Stomach (tissue), 9 donors: ENCODE results near the gene KHDC3L. TPM values are rescaled to one million over a fixed set of nuclear protein-coding genes. Genes with fewer than 3 reads are reported as not detected.

ENCODE experiments used
- DNase-seq, 2 donors: peaks; one replicate each; pipeline versions ENCODE4 v3.0.0 to v3.0.0-alpha.2; 2013 to 2019
- H3K27ac ChIP-seq, 5 donors: fragments of 200-600 bp in 4 of 5; sonication (generic) in 4 of 5; one replicate each; pipeline ENCODE4 v1.5.1; 2013 to 2019; ENCODE audit warnings: mild to moderate bottlenecking in 1 of 5, moderate library complexity in 1 of 5
- H3K27me3 ChIP-seq, 3 donors: fragments of 200-600 bp; sonication (generic); one replicate each; pipeline ENCODE4 v1.5.1; 2017 to 2019; ENCODE audit warnings: mixed run types in 1 of 3
- H3K36me3 ChIP-seq, 4 donors: fragments of 200-600 bp; sonication (generic); 1 replicate in 3 of 4; 2 replicates in 1 of 4; pipeline ENCODE4 v1.5.1; 2016 to 2019
- H3K4me1 ChIP-seq, 4 donors: fragments of 200-600 bp; sonication (generic); one replicate each; pipeline ENCODE4 v1.5.1; 2016 to 2019
- H3K4me3 ChIP-seq, 4 donors: fragments of 200-600 bp; sonication (generic) in 3 of 4; one replicate each; pipeline ENCODE4 v1.5.1; 2016 to 2019; ENCODE audit warnings: mild to moderate bottlenecking in 1 of 4
- H3K9me3 ChIP-seq, 4 donors: fragments of 200-600 bp; sonication (generic); one replicate each; pipeline ENCODE4 v1.5.1; 2016 to 2019
- CTCF ChIP-seq, 7 experiments: fragments of 450-650 bp in 4 of 7; fragments of 200-600 bp in 3 of 7; sonication (generic) in 3 of 7; IDR thresholded peaks; one replicate each; pipeline ENCODE4 v1.5.1; 2016 to 2019; ENCODE audit warnings: antibody characterized with exemption in 7 of 7, control low read depth in 2 of 7, mild to moderate bottlenecking in 1 of 7
- EP300 ChIP-seq: sonication (generic); formaldehyde crosslinking; IDR thresholded peaks from one replicate; pipeline ENCODE4 v1.6.1; 2017; ENCODE audit warnings: antibody characterized with exemption
- POLR2A ChIP-seq, 4 donors: fragments of 450-650 bp; IDR thresholded peaks; one replicate each; pipeline ENCODE4 v1.6.1; 2016; ENCODE audit warnings: antibody characterized with exemption in 4 of 4, control low read depth in 2 of 4, mild to moderate bottlenecking in 1 of 4, moderate library complexity in 1 of 4
- POLR2AphosphoS5 ChIP-seq, 3 donors: sonication (generic); formaldehyde crosslinking; IDR thresholded peaks; one replicate each; pipeline ENCODE4 v1.6.1; 2016; ENCODE audit warnings: antibody characterized with exemption in 3 of 3
- WGBS, 5 donors: extraction: QIAGEN DNeasy Blood & Tissue Kit in 3 of 5; methylation state at CpG; one replicate each; pipeline versions ENCODE4 v1.1.5 to v1.1.7; 2013 to 2018; 5-methylcytosine and 5-hydroxymethylcytosine counted together
- intact Hi-C: fragments of 100-400 bp; cut with DNase I; formaldehyde crosslinking; loops from one replicate; pipeline ENCODE4 v1.15.1; 2023; ENCODE audit warnings: low total_unique reads
- polyA plus RNA-seq, 3 donors: library from polyadenylated mRNA; stranded (reverse); fragments of 200-250 nt; gene quantifications; one replicate each; pipeline ENCODE4 v1.2.3, GENCODE V29; 2013
- total RNA-seq, 5 donors: library from RNA; depleted of rRNA; stranded (reverse); fragments of >200 nt; gene quantifications; one replicate each; pipeline versions ENCODE4 v1.1.0 to v1.2.3, GENCODE V29; 2014 to 2016
- donor health status: healthy with polysubstance abuse.
- donor health status: Bipolar disorder and iron deficiency.
- donor health status: healthy.

Gene KHDC3L
- total and polyA plus RNA-seq, 8 donors: not detected

GRCh38 chr6:73364549-73364948, 2.1 kb downstream of the KHDC3L start:
- TF ChIP-seq CTCF (IDR thresholded peaks at IDR 0.05) (no peak), POLR2AphosphoS5 (IDR thresholded peaks at IDR 0.05) (no peak), EP300 (no peak), POLR2A (IDR thresholded peaks at IDR 0.05) (no peak)

GRCh38 chr6:73367761-73368355, 5.4 kb downstream of the KHDC3L start:
- Histone ChIP-seq H3K27me3 (no peaks in the 10 kb centered on the region), H3K9me3 (peaks cover 10 to 21% (median 16%) of the 10 kb centered on the region in 4 donors), H3K4me1 (no peaks in the 10 kb centered on the region), H3K4me3 (no peak overlapping the region), H3K27ac (no peak overlapping the region), H3K36me3 (no peaks in the 10 kb centered on the region)
- no peak for DNase-seq
- 73 to 77% (median 74%) methylated on average over 16 of the region's 16 CpGs for WGBS, 5 donors
- TF ChIP-seq EP300 (no peak), CTCF (IDR thresholded peaks at IDR 0.05) (no peak), POLR2AphosphoS5 (IDR thresholded peaks at IDR 0.05) (no peak), POLR2A (IDR thresholded peaks at IDR 0.05) (no peak)
- intact Hi-C loops: no loop called here

More at GRCh38 chr6:73364549-73364948, 2.1 kb downstream of the KHDC3L start:
- Histone ChIP-seq H3K4me3 (no peak overlapping the region), H3K4me1 (no peaks in the 10 kb centered on the region), H3K27me3 (no peaks in the 10 kb centered on the region), H3K36me3 (no peaks in the 10 kb centered on the region), H3K27ac (no peak overlapping the region), H3K9me3 (no peaks in the 10 kb centered on the region)
- intact Hi-C loops: no loop called here
- WGBS, 5 donors: 84 to 92% (median 91%) methylated on average over 9 of the region's 9 CpGs
- DNase-seq: no peak

GRCh38 chr6:73368675-73369074, 6.2 kb downstream of the KHDC3L start:
- Histone ChIP-seq H3K9me3 (peaks cover 10 to 21% (median 16%) of the 10 kb centered on the region in 4 donors), H3K27me3 (no peaks in the 10 kb centered on the region), H3K27ac (no peak overlapping the region), H3K4me3 (no peak overlapping the region), H3K4me1 (no peaks in the 10 kb centered on the region), H3K36me3 (no peaks in the 10 kb centered on the region)
- intact Hi-C loops: no loop called here
- no peak for DNase-seq
- TF ChIP-seq POLR2AphosphoS5 (IDR thresholded peaks at IDR 0.05) (no peak), POLR2A (IDR thresholded peaks at IDR 0.05) (no peak), CTCF (IDR thresholded peaks at IDR 0.05) (no peak), EP300 (no peak)
- 83 to 93% (median 86%) methylated on average over 4 of the region's 4 CpGs for WGBS, 5 donors

- H3K27me3 ChIP-seq: no peaks in the 10 kb centered on the region
- TF ChIP-seq POLR2AphosphoS5 (IDR thresholded peaks at IDR 0.05): no peak
- TF ChIP-seq EP300: no peak
- no peak for TF ChIP-seq POLR2A (IDR thresholded peaks at IDR 0.05)
- TF ChIP-seq CTCF (IDR thresholded peaks at IDR 0.05): no peak
- no peak for DNase-seq
- H3K27ac ChIP-seq: no peak overlapping the region
- no peaks in the 10 kb centered on the region for H3K4me1 ChIP-seq
- no peak overlapping the region for H3K4me3 ChIP-seq
- intact Hi-C loops: no loop called here
- 91 to 96% (median 93%) methylated on average over 14 of the region's 14 CpGs for WGBS, 5 donors
- H3K36me3 ChIP-seq: no peaks in the 10 kb centered on the region
- peaks cover 10 to 21% (median 16%) of the 10 kb centered on the region in 4 donors for H3K9me3 ChIP-seq
These were observed 6.7 kb downstream of the KHDC3L start for GRCh38 chr6:73369157-73369556.
